IMR-90 (cell line): Measurements from ENCODE around the gene PTPRG.

Experiments used
- POLR2A ChIP-seq: IDR thresholded peaks from 2 replicates; pipeline ENCODE4 v1.6.1; 2012; ENCODE audit warnings: mild to moderate bottlenecking, low read depth, low read length
- TF ChIP-seq, protein P1 (sequence below): conservative IDR thresholded peaks from 2 replicates; pipeline ENCODE4 v1.5.1; 2012; ENCODE audit warnings: mild to moderate bottlenecking, low read depth, low read length, improper control_type of control experiment

DNA sequence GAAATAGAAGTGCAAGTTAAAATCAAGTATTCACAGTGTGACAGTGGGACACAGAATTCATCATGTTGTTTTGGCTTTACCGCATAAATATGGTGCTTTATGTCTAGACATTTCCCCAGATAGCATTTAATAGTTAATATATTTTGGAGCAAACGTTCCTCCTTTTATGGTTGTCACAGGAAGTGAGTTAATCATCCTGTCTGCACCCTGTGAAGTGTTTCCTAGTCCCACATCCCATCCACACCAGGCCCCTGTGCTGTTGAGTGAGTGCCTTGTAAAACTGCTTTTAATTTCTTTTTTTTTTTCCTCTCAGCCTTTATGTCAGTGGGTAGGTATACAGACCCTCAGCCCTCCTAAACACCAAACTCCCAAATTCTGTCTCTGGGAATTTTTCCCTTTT lies 418.3 kb downstream of the PTPRG start:
- TF ChIP-seq, protein P1, sequence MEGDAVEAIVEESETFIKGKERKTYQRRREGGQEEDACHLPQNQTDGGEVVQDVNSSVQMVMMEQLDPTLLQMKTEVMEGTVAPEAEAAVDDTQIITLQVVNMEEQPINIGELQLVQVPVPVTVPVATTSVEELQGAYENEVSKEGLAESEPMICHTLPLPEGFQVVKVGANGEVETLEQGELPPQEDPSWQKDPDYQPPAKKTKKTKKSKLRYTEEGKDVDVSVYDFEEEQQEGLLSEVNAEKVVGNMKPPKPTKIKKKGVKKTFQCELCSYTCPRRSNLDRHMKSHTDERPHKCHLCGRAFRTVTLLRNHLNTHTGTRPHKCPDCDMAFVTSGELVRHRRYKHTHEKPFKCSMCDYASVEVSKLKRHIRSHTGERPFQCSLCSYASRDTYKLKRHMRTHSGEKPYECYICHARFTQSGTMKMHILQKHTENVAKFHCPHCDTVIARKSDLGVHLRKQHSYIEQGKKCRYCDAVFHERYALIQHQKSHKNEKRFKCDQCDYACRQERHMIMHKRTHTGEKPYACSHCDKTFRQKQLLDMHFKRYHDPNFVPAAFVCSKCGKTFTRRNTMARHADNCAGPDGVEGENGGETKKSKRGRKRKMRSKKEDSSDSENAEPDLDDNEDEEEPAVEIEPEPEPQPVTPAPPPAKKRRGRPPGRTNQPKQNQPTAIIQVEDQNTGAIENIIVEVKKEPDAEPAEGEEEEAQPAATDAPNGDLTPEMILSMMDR: no peak
- no peak for TF ChIP-seq POLR2A
